Measurements from ENCODE around the gene NSD1. TPM values are rescaled to one million over a fixed set of nuclear protein-coding genes. Genes with fewer than 3 reads are reported as not detected.

The NSD1 gene
- total RNA-seq, 1 experiment from 2014 or later: 58.8 TPM

DNA sequence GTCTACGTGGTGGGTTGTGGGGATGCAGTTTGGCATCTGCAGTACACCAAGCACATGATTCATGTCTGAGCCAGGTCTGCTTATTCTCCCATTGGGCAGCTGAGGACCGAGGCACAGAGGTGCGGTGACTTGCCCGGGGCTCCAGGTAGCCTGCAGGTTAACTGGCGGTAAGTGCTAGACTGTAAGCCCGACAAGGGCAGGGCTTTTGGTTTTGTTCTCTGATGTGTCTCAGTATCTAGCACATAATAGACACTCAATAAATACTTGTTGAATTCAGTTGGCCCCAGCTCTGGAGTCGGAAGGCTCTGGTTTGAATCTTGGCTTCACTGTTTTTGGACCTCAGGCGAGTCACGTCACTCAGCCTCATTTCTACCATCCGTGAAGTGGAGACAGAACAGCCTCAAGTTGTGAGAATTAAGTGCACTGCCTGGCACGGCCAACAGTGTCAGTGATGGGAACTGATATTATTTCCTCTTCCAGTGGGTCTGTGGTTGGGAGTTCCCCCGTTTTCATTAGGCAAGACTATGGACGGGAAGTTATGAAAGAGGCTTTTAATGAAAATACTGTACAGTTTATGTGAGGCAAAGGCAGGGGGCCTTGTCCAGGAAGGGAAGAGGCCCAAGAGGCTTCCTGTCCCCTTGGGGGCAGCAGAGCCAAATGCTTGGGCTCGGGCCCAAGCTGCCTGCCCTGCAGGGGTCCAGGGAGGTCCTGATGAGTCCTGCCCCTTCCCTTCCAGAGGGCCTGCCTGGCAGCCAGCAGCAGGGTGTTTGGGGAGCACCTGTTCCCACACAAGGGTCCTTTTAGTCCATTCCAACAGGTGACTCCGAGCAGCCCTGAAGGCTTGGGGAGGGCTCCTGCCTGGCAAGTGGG, 173.3 kb downstream of the NSD1 start:
- no peak overlapping the region for H3K27ac ChIP-seq (ENCODE audit: low read depth, low read length)
- POLR2A ChIA-PET: interaction anchor here (1.0 kb wide), 1 partner anchor 150 kb away, joined by 3 read pairs; no protein-coding TSS in a partner anchor

DNA sequence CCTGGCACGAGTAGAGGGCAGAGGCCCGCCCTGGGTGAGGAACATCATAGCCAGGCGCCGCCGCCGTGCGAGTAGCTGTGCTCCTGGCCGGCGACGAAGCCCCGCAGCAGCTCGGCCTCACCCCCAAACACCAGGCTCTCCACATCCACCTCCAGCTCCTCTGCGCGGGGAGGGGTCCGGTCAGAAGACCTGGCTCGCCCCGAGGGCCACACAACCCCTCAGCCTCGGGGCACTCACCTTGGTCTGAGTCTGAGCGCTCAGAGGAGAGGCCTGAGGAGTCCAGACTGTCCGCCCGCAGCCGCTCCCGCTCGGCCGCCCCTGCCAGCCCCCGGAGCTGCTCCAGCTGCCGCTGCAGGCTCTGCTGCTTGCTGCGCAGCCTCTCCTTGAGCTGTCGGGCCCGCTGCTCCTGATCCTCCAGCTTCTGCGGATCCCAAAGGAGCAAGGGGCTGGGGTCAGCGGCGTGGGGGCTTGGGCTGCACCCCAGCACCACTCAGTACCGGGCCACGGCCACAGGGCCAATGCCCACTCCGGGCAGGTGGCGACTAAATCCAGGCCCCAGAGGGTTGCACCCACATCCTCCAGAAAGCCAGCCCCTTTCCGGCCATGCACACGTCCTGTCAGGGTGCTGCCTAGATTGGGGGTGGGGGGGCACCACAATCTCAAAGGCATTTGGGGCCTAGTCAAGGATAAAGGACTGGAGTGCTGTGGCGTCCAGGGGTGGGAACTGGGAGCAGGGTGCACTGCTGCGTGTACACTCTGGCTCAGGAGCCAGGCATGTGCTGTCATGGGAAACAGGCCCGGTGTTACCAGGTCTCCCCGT, 174.2 kb downstream of the NSD1 start:
- TF ChIP-seq, protein P1, sequence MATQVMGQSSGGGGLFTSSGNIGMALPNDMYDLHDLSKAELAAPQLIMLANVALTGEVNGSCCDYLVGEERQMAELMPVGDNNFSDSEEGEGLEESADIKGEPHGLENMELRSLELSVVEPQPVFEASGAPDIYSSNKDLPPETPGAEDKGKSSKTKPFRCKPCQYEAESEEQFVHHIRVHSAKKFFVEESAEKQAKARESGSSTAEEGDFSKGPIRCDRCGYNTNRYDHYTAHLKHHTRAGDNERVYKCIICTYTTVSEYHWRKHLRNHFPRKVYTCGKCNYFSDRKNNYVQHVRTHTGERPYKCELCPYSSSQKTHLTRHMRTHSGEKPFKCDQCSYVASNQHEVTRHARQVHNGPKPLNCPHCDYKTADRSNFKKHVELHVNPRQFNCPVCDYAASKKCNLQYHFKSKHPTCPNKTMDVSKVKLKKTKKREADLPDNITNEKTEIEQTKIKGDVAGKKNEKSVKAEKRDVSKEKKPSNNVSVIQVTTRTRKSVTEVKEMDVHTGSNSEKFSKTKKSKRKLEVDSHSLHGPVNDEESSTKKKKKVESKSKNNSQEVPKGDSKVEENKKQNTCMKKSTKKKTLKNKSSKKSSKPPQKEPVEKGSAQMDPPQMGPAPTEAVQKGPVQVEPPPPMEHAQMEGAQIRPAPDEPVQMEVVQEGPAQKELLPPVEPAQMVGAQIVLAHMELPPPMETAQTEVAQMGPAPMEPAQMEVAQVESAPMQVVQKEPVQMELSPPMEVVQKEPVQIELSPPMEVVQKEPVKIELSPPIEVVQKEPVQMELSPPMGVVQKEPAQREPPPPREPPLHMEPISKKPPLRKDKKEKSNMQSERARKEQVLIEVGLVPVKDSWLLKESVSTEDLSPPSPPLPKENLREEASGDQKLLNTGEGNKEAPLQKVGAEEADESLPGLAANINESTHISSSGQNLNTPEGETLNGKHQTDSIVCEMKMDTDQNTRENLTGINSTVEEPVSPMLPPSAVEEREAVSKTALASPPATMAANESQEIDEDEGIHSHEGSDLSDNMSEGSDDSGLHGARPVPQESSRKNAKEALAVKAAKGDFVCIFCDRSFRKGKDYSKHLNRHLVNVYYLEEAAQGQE (IDR thresholded peaks at IDR 0.05; ENCODE audit: low read depth): no peak
- no peak for TF ChIP-seq EGR1 (IDR thresholded peaks at IDR 0.05; ENCODE audit: low read depth)
- TF ChIP-seq CBX3 (IDR thresholded peaks at IDR 0.05; ENCODE audit: low read depth): no peak
- no peak for TF ChIP-seq JUND (IDR thresholded peaks at IDR 0.05)
- TF ChIP-seq, protein P2, sequence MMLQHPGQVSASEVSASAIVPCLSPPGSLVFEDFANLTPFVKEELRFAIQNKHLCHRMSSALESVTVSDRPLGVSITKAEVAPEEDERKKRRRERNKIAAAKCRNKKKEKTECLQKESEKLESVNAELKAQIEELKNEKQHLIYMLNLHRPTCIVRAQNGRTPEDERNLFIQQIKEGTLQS (IDR thresholded peaks at IDR 0.05): no peak
- TF ChIP-seq, protein P3, sequence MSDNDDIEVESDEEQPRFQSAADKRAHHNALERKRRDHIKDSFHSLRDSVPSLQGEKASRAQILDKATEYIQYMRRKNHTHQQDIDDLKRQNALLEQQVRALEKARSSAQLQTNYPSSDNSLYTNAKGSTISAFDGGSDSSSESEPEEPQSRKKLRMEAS (IDR thresholded peaks at IDR 0.05): no peak
- TF ChIP-seq SIN3A (IDR thresholded peaks at IDR 0.05; ENCODE audit: low read depth): no peak
- no peak for TF ChIP-seq ZFX (IDR thresholded peaks at IDR 0.05)
- no peak for TF ChIP-seq POLR2A (IDR thresholded peaks at IDR 0.05; ENCODE audit: borderline replicate concordance, extremely low read depth, insufficient read depth, insufficient read length)
- TF ChIP-seq ZNF274 (IDR thresholded peaks at IDR 0.05; ENCODE audit: low read depth, low read length): no peak
- no peak for TF ChIP-seq SP1 (IDR thresholded peaks at IDR 0.05; ENCODE audit: low read depth)
- no peak for TF ChIP-seq TCF7L2 (IDR thresholded peaks at IDR 0.05; ENCODE audit: borderline replicate concordance, extremely low read depth, insufficient read depth, insufficient read length)
- Histone ChIP-seq H2AFZ (ENCODE audit: low read depth, low read length, poor library complexity, severe bottlenecking) (no peak overlapping the region), H3K27me3 (ENCODE audit: insufficient read depth, low read length) (no peaks in the 10 kb centered on the region), H3K9me3 (ENCODE audit: control insufficient read depth in 1 of 2, insufficient read depth in 1 of 2, low read depth in 1 of 2, low read length in 2 of 2) (no peaks in the 10 kb centered on the region), H3K4me1 (ENCODE audit: control insufficient read depth in 1 of 2, insufficient read depth in 2 of 2, low read length in 2 of 2) (peaks cover 19 to 56% of the 10 kb centered on the region in 2 experiments), H3K9ac (ENCODE audit: low read length) (no peak overlapping the region), H3K36me3 (ENCODE audit: control insufficient read depth in 1 of 2, insufficient read depth in 2 of 2, low read length in 2 of 2) (peaks cover 8 to 14% of the 10 kb centered on the region in 2 experiments; a peak in 2 of 4 replicates), H4K20me1 (ENCODE audit: insufficient read depth) (peaks cover 8% of the 10 kb centered on the region; the same call in 1 of the 2 replicates), H3K9me2 (ENCODE audit: insufficient read depth) (no peaks in the 10 kb centered on the region), H3K79me2 (ENCODE audit: insufficient read depth, low read length) (peaks cover 28% of the 10 kb centered on the region), H3K4me3 (replicated peaks in 1 of 2; ENCODE audit: low read depth in 1 of 2, low read length in 2 of 2) (no peak overlapping the region), H3K4me2 (ENCODE audit: low read length) (no peak overlapping the region), H3K27ac (ENCODE audit: low read depth, low read length) (no peak overlapping the region)
- POLR2A ChIA-PET: interaction anchor here (1.0 kb wide), 1 partner anchor 150 kb away, joined by 3 read pairs; no protein-coding TSS in a partner anchor
- ATAC-seq: no peak
- BruUV-seq (replicated peaks): no TSS peak
- CTCF ChIA-PET: interaction anchor here (0.7 kb wide), 1 partner anchor 184 kb away, joined by 3 read pairs; no protein-coding TSS in a partner anchor
- RAD21 ChIA-PET (ENCODE audit: low non-redundant PET in 1 of 2, low total read pairs in 2 of 2, uncharacterized antibody in 2 of 2, unreplicated experiment in 2 of 2): interaction anchor here in 1 of 2 experiments (0.6 kb wide), 1 partner anchor 148 kb away, joined by 3 read pairs; no protein-coding TSS in a partner anchor
- DNase-seq (ENCODE audit: low read depth, low spot score): no peak
- intact Hi-C loops (cut with micrococcal nuclease): loop anchor here (10.0 kb wide), 1 partner anchor 653 kb away; no protein-coding TSS in a partner anchor

More for the DNA sequence above, 173.3 kb downstream of the NSD1 start:
- RAD21 ChIA-PET (ENCODE audit: low non-redundant PET in 1 of 2, low total read pairs in 2 of 2, uncharacterized antibody in 2 of 2, unreplicated experiment in 2 of 2): interaction anchor here in 1 of 2 experiments (0.6 kb wide), 1 partner anchor 149 kb away, joined by 3 read pairs; no protein-coding TSS in a partner anchor
- Histone ChIP-seq H3K4me3 (replicated peaks in 1 of 2; ENCODE audit: low read depth in 1 of 2, low read length in 2 of 2) (no peak overlapping the region), H4K20me1 (ENCODE audit: insufficient read depth) (peaks cover 8% of the 10 kb centered on the region; the same call in 1 of the 2 replicates), H3K27me3 (ENCODE audit: insufficient read depth, low read length) (no peaks in the 10 kb centered on the region), H3K4me1 (ENCODE audit: control insufficient read depth in 1 of 2, insufficient read depth in 2 of 2, low read length in 2 of 2) (peaks cover 22 to 57% of the 10 kb centered on the region in 2 experiments), H3K9ac (ENCODE audit: low read length) (no peak overlapping the region), H2AFZ (ENCODE audit: low read depth, low read length, poor library complexity, severe bottlenecking) (no peak overlapping the region), H3K79me2 (ENCODE audit: insufficient read depth, low read length) (peaks cover 28% of the 10 kb centered on the region), H3K36me3 (ENCODE audit: control insufficient read depth in 1 of 2, insufficient read depth in 2 of 2, low read length in 2 of 2) (peaks cover 8 to 14% of the 10 kb centered on the region in 2 experiments; a peak in 2 of 4 replicates), H3K9me3 (ENCODE audit: control insufficient read depth in 1 of 2, insufficient read depth in 1 of 2, low read depth in 1 of 2, low read length in 2 of 2) (no peaks in the 10 kb centered on the region), H3K4me2 (ENCODE audit: low read length) (no peak overlapping the region), H3K9me2 (ENCODE audit: insufficient read depth) (no peaks in the 10 kb centered on the region)
- TF ChIP-seq SIN3A (IDR thresholded peaks at IDR 0.05; ENCODE audit: low read depth): no peak
- 0 out of 2 replicates have a peak, but pooled peaks have one; percentile 30 for TF ChIP-seq POLR2AphosphoS5 (IDR thresholded peaks at IDR 0.05; ENCODE audit: low read depth, low read length)
- intact Hi-C loops (cut with micrococcal nuclease): loop anchor here (10.0 kb wide), 1 partner anchor 652 kb away; no protein-coding TSS in a partner anchor
- no peak for DNase-seq (ENCODE audit: low read depth, low spot score)
- ATAC-seq: no peak
- BruUV-seq (replicated peaks): no TSS peak
- CTCF ChIA-PET: no interaction called here

Data from HCT116 (cell line).